ENCODE data around the gene BAIAP2L1.

BAIAP2L1 gene

GRCh38 chr7:98285157-98286092 lies 115.5 kb downstream of the BAIAP2L1 start:
- peaks cover 59% of the 10 kb centered on the region for H3K36me3 ChIP-seq (ENCODE audit: control insufficient read depth, insufficient read depth, low read length)
- H3K4me3 ChIP-seq (ENCODE audit: extremely low read depth, insufficient read depth, low read length, poor library complexity, severe bottlenecking) = no peak overlapping the region

GRCh38 chr7:98284335-98285036 lies 116.4 kb downstream of the BAIAP2L1 start:
- 77 to 87% methylated on average over 15 to 18 of the region's 20 CpGs for WGBS, 2 experiments (ENCODE audit: insufficient coverage in 2 of 2)
- peaks cover 47% of the 10 kb centered on the region for H3K4me1 ChIP-seq (ENCODE audit: control insufficient read depth, insufficient read depth, low read length, poor library complexity, severe bottlenecking)
- H3K36me3 ChIP-seq (ENCODE audit: control insufficient read depth, insufficient read depth, low read length) = peaks cover 53% of the 10 kb centered on the region
- peak overlapping the region; percentile 82 for H3K4me3 ChIP-seq (ENCODE audit: extremely low read depth, insufficient read depth, low read length, poor library complexity, severe bottlenecking)
- no peaks in the 10 kb centered on the region for H3K9me3 ChIP-seq (ENCODE audit: control insufficient read depth, low read length)
- H3K27ac ChIP-seq (ENCODE audit: low read depth, low read length, severe bottlenecking) = no peak overlapping the region

More at GRCh38 chr7:98285157-98286092, 115.5 kb downstream of the BAIAP2L1 start:
- H3K4me1 ChIP-seq (ENCODE audit: control insufficient read depth, insufficient read depth, low read length, poor library complexity, severe bottlenecking) = peaks cover 45% of the 10 kb centered on the region
- no peaks in the 10 kb centered on the region for H3K9me3 ChIP-seq (ENCODE audit: control insufficient read depth, low read length)
- peak overlapping the region; percentile 62 for H3K27ac ChIP-seq (ENCODE audit: low read depth, low read length, severe bottlenecking)
- WGBS, 2 experiments (ENCODE audit: insufficient coverage in 2 of 2) = 89 to 90% methylated on average over 17 to 19 of the region's 21 CpGs

- peaks cover 47% of the 10 kb centered on the region for H3K4me1 ChIP-seq (ENCODE audit: control insufficient read depth, insufficient read depth, low read length, poor library complexity, severe bottlenecking)
- H3K9me3 ChIP-seq (ENCODE audit: control insufficient read depth, low read length) = no peaks in the 10 kb centered on the region
- H3K36me3 ChIP-seq (ENCODE audit: control insufficient read depth, insufficient read depth, low read length) = peaks cover 47% of the 10 kb centered on the region
- no peak overlapping the region for H3K27ac ChIP-seq (ENCODE audit: low read depth, low read length, severe bottlenecking)
- WGBS, 2 experiments (ENCODE audit: insufficient coverage in 2 of 2) = 99 to 100% methylated on average over 5 to 8 of the region's 8 CpGs
- peak overlapping the region; percentile 82 for H3K4me3 ChIP-seq (ENCODE audit: extremely low read depth, insufficient read depth, low read length, poor library complexity, severe bottlenecking)
These were observed 117.0 kb downstream of the BAIAP2L1 start for GRCh38 chr7:98283887-98284222.

GRCh38 chr7:98283127-98283886 lies 117.6 kb downstream of the BAIAP2L1 start:
- no peak overlapping the region for H3K27ac ChIP-seq (ENCODE audit: low read depth, low read length, severe bottlenecking)

GRCh38 chr7:98282703-98283102 lies 118.2 kb downstream of the BAIAP2L1 start:
- H3K36me3 ChIP-seq (ENCODE audit: control insufficient read depth, insufficient read depth, low read length) = peaks cover 36% of the 10 kb centered on the region
- H3K4me1 ChIP-seq (ENCODE audit: control insufficient read depth, insufficient read depth, low read length, poor library complexity, severe bottlenecking) = peaks cover 47% of the 10 kb centered on the region
- WGBS, 2 experiments (ENCODE audit: insufficient coverage in 2 of 2) = 61 to 67% methylated on average over 11 to 14 of the region's 16 CpGs
- no peaks in the 10 kb centered on the region for H3K9me3 ChIP-seq (ENCODE audit: control insufficient read depth, low read length)
- H3K27ac ChIP-seq (ENCODE audit: low read depth, low read length, severe bottlenecking) = no peak overlapping the region
- H3K4me3 ChIP-seq (ENCODE audit: extremely low read depth, insufficient read depth, low read length, poor library complexity, severe bottlenecking) = peak overlapping the region; percentile 82

More at GRCh38 chr7:98283127-98283886, 117.6 kb downstream of the BAIAP2L1 start:
- Histone ChIP-seq H3K9me3 (ENCODE audit: control insufficient read depth, low read length) (no peaks in the 10 kb centered on the region), H3K4me3 (ENCODE audit: extremely low read depth, insufficient read depth, low read length, poor library complexity, severe bottlenecking) (peak overlapping the region; percentile 82), H3K4me1 (ENCODE audit: control insufficient read depth, insufficient read depth, low read length, poor library complexity, severe bottlenecking) (peaks cover 47% of the 10 kb centered on the region), H3K36me3 (ENCODE audit: control insufficient read depth, insufficient read depth, low read length) (peaks cover 42% of the 10 kb centered on the region)
- 88 to 94% methylated on average over 14 to 18 of the region's 19 CpGs for WGBS, 2 experiments (ENCODE audit: insufficient coverage in 2 of 2)

GRCh38 chr7:98281757-98282606 lies 118.9 kb downstream of the BAIAP2L1 start:
- no peak overlapping the region for H3K27ac ChIP-seq (ENCODE audit: low read depth, low read length, severe bottlenecking)
- 3% methylated on average over 34 to 48 of the region's 77 CpGs for WGBS, 2 experiments (ENCODE audit: insufficient coverage in 2 of 2)
- peak overlapping the region; percentile 82 for H3K4me3 ChIP-seq (ENCODE audit: extremely low read depth, insufficient read depth, low read length, poor library complexity, severe bottlenecking)
- H3K36me3 ChIP-seq (ENCODE audit: control insufficient read depth, insufficient read depth, low read length) = peaks cover 29% of the 10 kb centered on the region
- no peaks in the 10 kb centered on the region for H3K9me3 ChIP-seq (ENCODE audit: control insufficient read depth, low read length)
- peaks cover 43% of the 10 kb centered on the region for H3K4me1 ChIP-seq (ENCODE audit: control insufficient read depth, insufficient read depth, low read length, poor library complexity, severe bottlenecking)

GRCh38 chr7:98280791-98281756 lies 119.8 kb downstream of the BAIAP2L1 start, which contains the start of gene BRI3:
Gene BRI3 (plus strand): TSS chr7:98281686. CDS start chr7:98281796, 110 bp downstream.
- peak within 1 kb of the TSS; percentile 82 for H3K4me3 ChIP-seq (ENCODE audit: extremely low read depth, insufficient read depth, low read length, poor library complexity, severe bottlenecking)
- WGBS, 2 experiments (ENCODE audit: insufficient coverage in 2 of 2) = 2 to 3% methylated on average over 29 to 51 of the region's 92 CpGs
- H3K4me1 ChIP-seq (ENCODE audit: control insufficient read depth, insufficient read depth, low read length, poor library complexity, severe bottlenecking) = peaks cover 34% of the 10 kb centered on the region
- no peaks in the 10 kb centered on the region for H3K9me3 ChIP-seq (ENCODE audit: control insufficient read depth, low read length)
- no peak within 1 kb of the TSS for H3K27ac ChIP-seq (ENCODE audit: low read depth, low read length, severe bottlenecking)
- H3K36me3 ChIP-seq (ENCODE audit: control insufficient read depth, insufficient read depth, low read length) = peaks cover 24% of the 10 kb centered on the region

- 60 to 90% methylated on average over 2 to 7 of the region's 7 CpGs for WGBS, 2 experiments (ENCODE audit: insufficient coverage in 2 of 2)
- Histone ChIP-seq H3K36me3 (ENCODE audit: control insufficient read depth, insufficient read depth, low read length) (peaks cover 18% of the 10 kb centered on the region), H3K4me1 (ENCODE audit: control insufficient read depth, insufficient read depth, low read length, poor library complexity, severe bottlenecking) (peaks cover 26% of the 10 kb centered on the region), H3K27ac (ENCODE audit: low read depth, low read length, severe bottlenecking) (no peak overlapping the region), H3K9me3 (ENCODE audit: control insufficient read depth, low read length) (no peaks in the 10 kb centered on the region), H3K4me3 (ENCODE audit: extremely low read depth, insufficient read depth, low read length, poor library complexity, severe bottlenecking) (peak overlapping the region; percentile 43)
These were observed 120.6 kb downstream of the BAIAP2L1 start for GRCh38 chr7:98280296-98280695.

GRCh38 chr7:98278936-98279335 lies 122.0 kb downstream of the BAIAP2L1 start:
- 94 to 100% methylated on average over 3 of the region's 4 CpGs for WGBS, 2 experiments (ENCODE audit: insufficient coverage in 2 of 2)
- Histone ChIP-seq H3K36me3 (ENCODE audit: control insufficient read depth, insufficient read depth, low read length) (peaks cover 5% of the 10 kb centered on the region), H3K9me3 (ENCODE audit: control insufficient read depth, low read length) (no peaks in the 10 kb centered on the region), H3K27ac (ENCODE audit: low read depth, low read length, severe bottlenecking) (no peak overlapping the region), H3K4me3 (ENCODE audit: extremely low read depth, insufficient read depth, low read length, poor library complexity, severe bottlenecking) (no peak overlapping the region), H3K4me1 (ENCODE audit: control insufficient read depth, insufficient read depth, low read length, poor library complexity, severe bottlenecking) (peaks cover 12% of the 10 kb centered on the region)

Data from mesodermal cell (in vitro differentiated cells).